ENCODE data around the gene IGFLR1.

IGFLR1 gene

GRCh38 chr19:35722897-35723296, 19.4 kb downstream of the IGFLR1 start:
- 0 out of 2 replicates have a peak, but pooled peaks cover 4% of the 10 kb centered on the region for H3K4me1 ChIP-seq (ENCODE audit: low read length)
- H3K9ac ChIP-seq (ENCODE audit: low read length) = no peak overlapping the region
- no peak overlapping the region for H3K27ac ChIP-seq (ENCODE audit: low read length)
- H4K20me1 ChIP-seq (ENCODE audit: insufficient read depth, low read length) = no peaks in the 10 kb centered on the region
- no peak overlapping the region for H3K4me2 ChIP-seq (ENCODE audit: low read depth, low read length)
- H3F3A ChIP-seq (ENCODE audit: insufficient read depth, low read length) = no peaks in the 10 kb centered on the region
- H3K36me3 ChIP-seq (replicated peaks; ENCODE audit: insufficient read depth, low read length) = peaks cover 7% of the 10 kb centered on the region; the same call in 1 of the 2 replicates
- H3K9me2 ChIP-seq (replicated peaks; ENCODE audit: insufficient read depth, low read length) = no peaks in the 10 kb centered on the region
- peaks cover 40% of the 10 kb centered on the region for H3K79me2 ChIP-seq (ENCODE audit: low read length)
- H3K27me3 ChIP-seq (replicated peaks; ENCODE audit: insufficient read depth, low read length) = no peaks in the 10 kb centered on the region
- TF ChIP-seq EZH2phosphoT487 (IDR thresholded peaks at IDR 0.05; ENCODE audit: low read length) (no peak), EZH2 (optimal IDR thresholded peaks at IDR 0.05; ENCODE audit: low read depth, low read length) (no peak), CTCF (IDR thresholded peaks at IDR 0.05; ENCODE audit: low read length) (no peak)
- H3K9me3 ChIP-seq (replicated peaks; ENCODE audit: insufficient read depth, low read length) = no peaks in the 10 kb centered on the region
- H3K4me3 ChIP-seq (ENCODE audit: low read length) = no peak overlapping the region
- no peak overlapping the region for H2AFZ ChIP-seq (ENCODE audit: low read length)
- DNase-seq = no peak

- Histone ChIP-seq H3K27me3 (replicated peaks; ENCODE audit: insufficient read depth, low read length) (no peaks in the 10 kb centered on the region), H3K4me3 (ENCODE audit: low read length) (no peak overlapping the region), H3K36me3 (replicated peaks; ENCODE audit: insufficient read depth, low read length) (peaks cover 7% of the 10 kb centered on the region; the same call in 1 of the 2 replicates), H3K79me2 (ENCODE audit: low read length) (peaks cover 40% of the 10 kb centered on the region), H3K9ac (ENCODE audit: low read length) (no peak overlapping the region), H4K20me1 (ENCODE audit: insufficient read depth, low read length) (no peaks in the 10 kb centered on the region), H3F3A (ENCODE audit: insufficient read depth, low read length) (no peaks in the 10 kb centered on the region), H3K4me2 (ENCODE audit: low read depth, low read length) (no peak overlapping the region), H3K4me1 (ENCODE audit: low read length) (0 out of 2 replicates have a peak, but pooled peaks cover 4% of the 10 kb centered on the region), H3K9me2 (replicated peaks; ENCODE audit: insufficient read depth, low read length) (no peaks in the 10 kb centered on the region), H3K9me3 (replicated peaks; ENCODE audit: insufficient read depth, low read length) (no peaks in the 10 kb centered on the region), H3K27ac (ENCODE audit: low read length) (no peak overlapping the region), H2AFZ (ENCODE audit: low read length) (no peak overlapping the region)
- TF ChIP-seq CTCF (IDR thresholded peaks at IDR 0.05; ENCODE audit: low read length) = no peak
- TF ChIP-seq EZH2 (optimal IDR thresholded peaks at IDR 0.05; ENCODE audit: low read depth, low read length) = no peak
- TF ChIP-seq EZH2phosphoT487 (IDR thresholded peaks at IDR 0.05; ENCODE audit: low read length) = no peak
- no peak for DNase-seq
These were observed 19.8 kb downstream of the IGFLR1 start for GRCh38 chr19:35722461-35722860.

GRCh38 chr19:35721374-35721773, 20.9 kb downstream of the IGFLR1 start:
- Histone ChIP-seq H3F3A (ENCODE audit: insufficient read depth, low read length) (peaks cover 4% of the 10 kb centered on the region; the same call in 1 of the 2 replicates), H4K20me1 (ENCODE audit: insufficient read depth, low read length) (no peaks in the 10 kb centered on the region), H3K4me2 (ENCODE audit: low read depth, low read length) (no peak overlapping the region), H3K79me2 (ENCODE audit: low read length) (peaks cover 40% of the 10 kb centered on the region), H3K9me3 (replicated peaks; ENCODE audit: insufficient read depth, low read length) (no peaks in the 10 kb centered on the region), H3K4me3 (ENCODE audit: low read length) (no peak overlapping the region), H3K9ac (ENCODE audit: low read length) (no peak overlapping the region), H2AFZ (ENCODE audit: low read length) (no peak overlapping the region), H3K27ac (ENCODE audit: low read length) (no peak overlapping the region), H3K36me3 (replicated peaks; ENCODE audit: insufficient read depth, low read length) (0 out of 2 replicates have a peak, but pooled peaks cover 6% of the 10 kb centered on the region), H3K4me1 (ENCODE audit: low read length) (0 out of 2 replicates have a peak, but pooled peaks cover 4% of the 10 kb centered on the region), H3K9me2 (replicated peaks; ENCODE audit: insufficient read depth, low read length) (no peaks in the 10 kb centered on the region), H3K27me3 (replicated peaks; ENCODE audit: insufficient read depth, low read length) (no peaks in the 10 kb centered on the region)
- TF ChIP-seq EZH2phosphoT487 (IDR thresholded peaks at IDR 0.05; ENCODE audit: low read length) (no peak), EZH2 (optimal IDR thresholded peaks at IDR 0.05; ENCODE audit: low read depth, low read length) (no peak), CTCF (IDR thresholded peaks at IDR 0.05; ENCODE audit: low read length) (no peak)
- no peak for DNase-seq
